ENCODE measurements around the gene CATSPER3.
A peak's percentile ranks its signal among the peaks of the same experiment; 100 is the strongest.

The CATSPER3 gene

DNA sequence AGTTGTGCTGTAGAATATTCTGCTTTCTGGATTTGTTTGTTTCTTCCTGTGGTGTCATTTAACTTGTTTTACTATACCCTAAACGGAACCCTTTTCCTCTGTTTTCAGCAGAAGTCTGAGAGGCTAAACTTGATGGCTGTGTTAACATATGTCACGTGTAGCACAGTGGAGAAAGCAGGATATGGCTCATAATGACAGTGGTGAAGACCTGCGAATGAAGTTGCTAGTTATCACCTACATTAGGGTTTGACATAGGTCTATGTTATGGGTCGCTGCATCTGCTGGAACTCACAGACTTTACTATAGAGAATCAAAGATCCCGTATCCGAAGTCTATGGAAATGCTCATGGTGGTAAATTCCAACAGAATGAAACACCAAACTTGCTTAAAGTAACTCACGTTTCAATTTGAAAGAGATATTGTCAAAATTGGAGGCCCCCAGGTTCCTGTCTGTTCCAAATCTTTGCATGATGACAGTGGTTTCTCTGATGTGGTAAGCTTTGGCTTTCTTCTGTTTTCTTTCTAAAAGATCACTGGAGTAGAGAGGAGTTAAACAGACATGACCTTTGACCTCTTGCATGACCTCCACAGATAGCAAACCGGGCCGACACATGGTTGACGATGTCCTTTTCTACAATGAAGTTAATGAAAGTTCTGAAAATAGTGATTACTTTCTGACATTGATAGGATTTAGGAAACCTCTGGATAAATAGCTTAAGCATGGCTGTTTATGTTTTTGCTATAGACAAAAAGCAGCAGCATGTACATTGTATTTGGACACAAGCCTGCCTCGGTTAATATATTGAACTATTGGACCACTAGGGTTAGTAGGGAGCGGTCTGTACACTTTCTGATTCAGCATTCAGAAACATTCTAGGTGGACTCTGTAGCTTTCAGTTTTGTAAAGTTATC, 3.1 kb upstream of the CATSPER3 start:
- Mint-ChIP-seq H3K27ac (peak overlapping the region; percentile 52), H3K4me1 (peaks cover 37% of the 10 kb centered on the region)
- no peak for TF ChIP-seq CTCF (IDR thresholded peaks at IDR 0.05)

DNA sequence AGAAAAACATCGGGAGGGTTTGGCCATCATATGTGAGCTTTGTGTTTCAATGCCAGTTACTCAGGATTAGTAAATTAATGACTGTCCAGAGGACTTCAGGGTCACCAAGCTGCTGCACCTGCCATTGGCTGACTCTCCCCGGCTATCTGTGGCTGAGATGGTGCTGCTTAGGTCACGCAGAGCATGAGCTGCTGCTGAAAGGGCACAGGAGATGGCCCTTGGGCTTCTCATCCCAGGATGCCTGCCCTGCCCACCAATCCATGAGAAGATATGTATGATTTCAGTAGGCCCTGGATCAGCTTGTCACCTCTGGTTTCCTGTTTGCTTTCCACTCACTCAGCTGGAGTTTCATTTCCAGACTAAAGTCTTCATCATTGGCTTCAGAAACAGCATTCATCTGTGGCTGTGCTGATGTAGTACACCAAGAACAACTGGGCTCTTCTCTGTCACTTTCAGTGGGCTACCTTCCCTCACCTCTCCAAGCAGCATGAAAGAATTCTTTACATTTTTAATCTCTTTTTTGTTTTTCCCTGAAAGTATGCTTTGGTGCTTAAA, 2.4 kb upstream of the CATSPER3 start:
- no peak overlapping the region for H3K4me3 Mint-ChIP-seq
- DNase-seq, result no peak
- no peaks in the 10 kb centered on the region for H3K27me3 Mint-ChIP-seq (ENCODE audit: low read depth, poor library complexity)
- H3K9me3 Mint-ChIP-seq, result no peaks in the 10 kb centered on the region
- H3K27ac Mint-ChIP-seq, result no peak overlapping the region
- H3K4me1 Mint-ChIP-seq, result peaks cover 37% of the 10 kb centered on the region
- H3K36me3 Mint-ChIP-seq (ENCODE audit: low read depth), result peaks cover 6% of the 10 kb centered on the region
- TF ChIP-seq CTCF (IDR thresholded peaks at IDR 0.05), result no peak

More for the DNA sequence above, 3.1 kb upstream of the CATSPER3 start:
- H3K27me3 Mint-ChIP-seq (ENCODE audit: low read depth, poor library complexity), result no peaks in the 10 kb centered on the region
- no peak for DNase-seq
- H3K4me3 Mint-ChIP-seq, result no peak overlapping the region
- no peaks in the 10 kb centered on the region for H3K9me3 Mint-ChIP-seq
- H3K36me3 Mint-ChIP-seq (ENCODE audit: low read depth), result peaks cover 9% of the 10 kb centered on the region

DNA sequence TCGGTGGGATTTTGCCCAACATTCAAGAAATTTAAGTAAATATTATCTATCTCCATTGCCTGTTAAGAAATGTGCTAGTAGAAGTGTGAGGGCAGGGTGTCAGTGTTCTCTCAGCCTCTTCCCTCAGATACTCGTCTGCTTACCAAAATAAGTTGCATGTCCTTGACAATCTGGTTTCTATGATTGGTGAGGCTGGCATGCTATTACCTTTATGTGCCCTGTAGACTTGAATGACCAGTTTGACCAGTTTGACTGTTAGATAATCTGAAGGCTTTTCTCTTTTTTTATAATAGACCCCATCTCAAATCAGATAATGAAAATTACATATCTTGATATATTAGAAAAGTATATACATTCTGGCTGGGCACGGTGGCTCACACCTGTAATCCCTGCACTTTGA, 348 bp downstream of the CATSPER3 start:
- no peaks in the 10 kb centered on the region for H3K9me3 Mint-ChIP-seq
- H3K4me3 Mint-ChIP-seq, result no peak overlapping the region
- H3K27ac Mint-ChIP-seq, result no peak overlapping the region
- no peaks in the 10 kb centered on the region for H3K27me3 Mint-ChIP-seq (ENCODE audit: low read depth, poor library complexity)
- H3K4me1 Mint-ChIP-seq, result peaks cover 29% of the 10 kb centered on the region
- TF ChIP-seq CTCF (IDR thresholded peaks at IDR 0.05), result no peak
- no peak for DNase-seq
- no peaks in the 10 kb centered on the region for H3K36me3 Mint-ChIP-seq (ENCODE audit: low read depth)

DNA sequence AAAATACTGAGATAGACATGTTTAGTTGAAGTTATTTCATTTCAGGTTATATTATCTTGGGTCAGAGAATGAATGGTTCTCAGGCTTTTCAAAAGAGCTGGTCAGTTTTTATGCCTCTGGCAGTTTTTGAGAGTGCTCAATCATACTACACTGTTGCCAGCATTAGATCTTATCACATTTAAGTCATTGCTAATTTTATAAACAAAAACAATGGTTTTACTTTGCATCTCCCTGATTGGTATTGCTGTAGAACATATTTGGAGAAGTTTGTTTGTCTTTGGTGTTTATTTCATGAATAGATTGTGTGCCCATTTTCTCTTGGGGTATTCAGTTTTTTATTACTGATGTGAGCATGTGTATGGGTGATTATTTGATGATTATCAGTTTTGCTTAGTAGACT, 1.5 kb downstream of the CATSPER3 start:
- no peak overlapping the region for H3K4me3 Mint-ChIP-seq
- no peak for TF ChIP-seq CTCF (IDR thresholded peaks at IDR 0.05)

DNA sequence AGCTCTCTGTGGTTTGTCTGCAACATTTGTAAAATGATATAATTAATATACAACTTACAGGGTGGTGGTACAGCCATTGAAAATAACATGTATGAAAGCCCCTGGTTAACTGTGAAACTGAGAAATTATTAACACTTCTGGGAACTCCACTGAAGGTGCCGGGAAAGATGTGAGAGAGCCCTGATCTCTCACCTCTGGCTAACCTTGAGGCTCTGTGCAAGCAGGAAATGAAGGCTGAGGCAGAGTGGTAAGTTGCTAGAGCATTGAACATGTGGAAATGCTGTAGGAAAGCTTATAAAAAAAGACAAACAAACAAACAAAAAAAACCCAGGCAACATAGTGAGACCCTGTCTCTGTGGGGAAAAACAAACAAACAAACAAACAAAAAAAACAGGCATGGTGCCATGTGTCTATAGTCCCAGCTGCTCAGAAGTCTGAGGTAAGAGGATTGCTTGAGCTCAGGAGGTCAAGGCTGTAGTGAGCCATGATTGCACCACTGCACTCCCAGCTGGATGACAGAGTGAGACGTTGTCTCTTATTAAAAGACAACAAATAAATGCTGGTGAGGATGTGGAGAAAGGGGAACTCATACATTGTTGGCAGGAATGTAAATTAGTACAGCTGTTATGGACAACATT, 7.5 kb downstream of the CATSPER3 start:
- Mint-ChIP-seq H3K4me1 (no peaks in the 10 kb centered on the region), H3K27ac (peak overlapping the region; percentile 36), H3K9me3 (peaks cover 35% of the 10 kb centered on the region), H3K27me3 (ENCODE audit: low read depth, poor library complexity) (peaks cover 5% of the 10 kb centered on the region), H3K4me3 (no peak overlapping the region), H3K36me3 (ENCODE audit: low read depth) (peaks cover 21% of the 10 kb centered on the region)
- no peak for TF ChIP-seq CTCF (IDR thresholded peaks at IDR 0.05)
- no peak for DNase-seq

More for the DNA sequence above, 1.5 kb downstream of the CATSPER3 start:
- Mint-ChIP-seq H3K36me3 (ENCODE audit: low read depth) (no peaks in the 10 kb centered on the region), H3K27ac (no peak overlapping the region), H3K27me3 (ENCODE audit: low read depth, poor library complexity) (no peaks in the 10 kb centered on the region), H3K4me1 (peaks cover 24% of the 10 kb centered on the region), H3K9me3 (no peaks in the 10 kb centered on the region)
- DNase-seq, result no peak

Data from nephron progenitor cell (in vitro differentiated cells).